Stomach (tissue), 4 donors: ENCODE data around the gene PLEK2.

ENCODE experiments used
- EP300 ChIP-seq: sonication (generic); formaldehyde crosslinking; IDR thresholded peaks from one replicate; pipeline ENCODE4 v1.6.1; 2017; ENCODE audit warnings: antibody characterized with exemption
- POLR2A ChIP-seq, 4 donors: fragments of 450-650 bp; IDR thresholded peaks; one replicate each; pipeline ENCODE4 v1.6.1; 2016; ENCODE audit warnings: antibody characterized with exemption in 4 of 4, control low read depth in 2 of 4, mild to moderate bottlenecking in 1 of 4, moderate library complexity in 1 of 4
- POLR2AphosphoS5 ChIP-seq, 3 donors: sonication (generic); formaldehyde crosslinking; IDR thresholded peaks; one replicate each; pipeline ENCODE4 v1.6.1; 2016; ENCODE audit warnings: antibody characterized with exemption in 3 of 3
- TF ChIP-seq, protein P1 (sequence below), 7 experiments: fragments of 450-650 bp in 4 of 7; fragments of 200-600 bp in 3 of 7; sonication (generic) in 3 of 7; IDR thresholded peaks; one replicate each; pipeline ENCODE4 v1.5.1; 2016 to 2019; ENCODE audit warnings: antibody characterized with exemption in 7 of 7, control low read depth in 2 of 7, mild to moderate bottlenecking in 1 of 7

DNA sequence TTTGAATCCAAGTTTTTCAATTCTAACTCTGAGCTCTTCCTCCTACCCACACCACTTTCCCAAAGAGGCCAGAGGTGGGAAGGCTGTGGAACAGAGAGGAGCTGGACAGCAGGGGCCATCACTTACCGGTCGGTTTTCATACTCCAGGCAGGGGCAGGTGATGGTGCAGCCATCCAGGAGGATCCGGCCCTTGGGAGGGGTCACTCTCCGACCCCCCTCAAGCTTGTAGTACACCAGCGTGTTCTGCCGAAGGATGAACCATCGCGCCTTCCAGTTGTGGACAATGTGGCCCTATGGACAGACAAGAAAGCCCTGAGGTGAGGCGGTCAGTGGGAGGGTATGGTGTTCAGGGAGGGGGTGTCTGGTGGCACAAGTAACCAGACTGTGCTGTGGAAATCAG, 14.4 kb downstream of the PLEK2 start:
- TF ChIP-seq, protein P1, sequence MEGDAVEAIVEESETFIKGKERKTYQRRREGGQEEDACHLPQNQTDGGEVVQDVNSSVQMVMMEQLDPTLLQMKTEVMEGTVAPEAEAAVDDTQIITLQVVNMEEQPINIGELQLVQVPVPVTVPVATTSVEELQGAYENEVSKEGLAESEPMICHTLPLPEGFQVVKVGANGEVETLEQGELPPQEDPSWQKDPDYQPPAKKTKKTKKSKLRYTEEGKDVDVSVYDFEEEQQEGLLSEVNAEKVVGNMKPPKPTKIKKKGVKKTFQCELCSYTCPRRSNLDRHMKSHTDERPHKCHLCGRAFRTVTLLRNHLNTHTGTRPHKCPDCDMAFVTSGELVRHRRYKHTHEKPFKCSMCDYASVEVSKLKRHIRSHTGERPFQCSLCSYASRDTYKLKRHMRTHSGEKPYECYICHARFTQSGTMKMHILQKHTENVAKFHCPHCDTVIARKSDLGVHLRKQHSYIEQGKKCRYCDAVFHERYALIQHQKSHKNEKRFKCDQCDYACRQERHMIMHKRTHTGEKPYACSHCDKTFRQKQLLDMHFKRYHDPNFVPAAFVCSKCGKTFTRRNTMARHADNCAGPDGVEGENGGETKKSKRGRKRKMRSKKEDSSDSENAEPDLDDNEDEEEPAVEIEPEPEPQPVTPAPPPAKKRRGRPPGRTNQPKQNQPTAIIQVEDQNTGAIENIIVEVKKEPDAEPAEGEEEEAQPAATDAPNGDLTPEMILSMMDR (IDR thresholded peaks at IDR 0.05) = no peak
- TF ChIP-seq POLR2AphosphoS5 (IDR thresholded peaks at IDR 0.05) (no peak), EP300 (no peak), POLR2A (IDR thresholded peaks at IDR 0.05) (no peak)
